DND-41 (cell line): ENCODE results near the gene TAF1.

Experiments
- CTCF ChIP-seq: IDR thresholded peaks from 2 replicates; pipeline ENCODE4 v1.5.1; 2012; ENCODE audit warnings: borderline replicate concordance, low read length, moderate library complexity, mild to moderate bottlenecking; ENCODE audit not compliant: poor library complexity, severe bottlenecking; ENCODE audit errors: extremely low read depth
- EZH2 ChIP-seq: IDR thresholded peaks from 3 replicates; pipeline ENCODE4 v1.6.1; 2012; ENCODE audit warnings: borderline replicate concordance, low read depth, mild to moderate bottlenecking, moderate library complexity, low read length, inconsistent platforms; ENCODE audit not compliant: severe bottlenecking

- no peak for TF ChIP-seq CTCF
- TF ChIP-seq EZH2 = no peak
Observed at GRCh38 chrX:71396576-71396975, 30.4 kb downstream of the TAF1 start.
